A673 (cell line): ENCODE results near the gene PLCE1. TPM values are rescaled to one million over a fixed set of nuclear protein-coding genes. Genes with fewer than 3 reads are reported as not detected.

Experiments
- BruUV-seq: library from RNA; stranded (reverse); fragments of 400-500 nt; replicated peaks from 2 replicates; lab custom pipeline; 2021; lab: Mats Ljungman, UMichigan
- CTCF ChIA-PET: fragments of 300-600 bp; sonication (Branson Sonifier 250); formaldehyde crosslinking; loops from one replicate; lab custom pipeline; 2022; ENCODE audit warnings: antibody characterized with exemption; lab: Charles Lee
- POLR2A ChIA-PET: fragments of 300-600 bp; sonication (Branson Sonifier 250); formaldehyde crosslinking; loops from one replicate; lab custom pipeline; 2022; ENCODE audit warnings: antibody characterized with exemption; ENCODE audit not compliant: low non-redundant PET; lab: Charles Lee
- DNase-seq: peaks from one replicate; pipeline ENCODE4 v3.0.0-alpha.2; 2015; ENCODE audit warnings: low spot score
- H3K27ac ChIP-seq: fragments of 200-600 bp; sonication (generic); 2 replicates; pipeline ENCODE4 v1.5.1; 2016; ENCODE audit warnings: mixed run types, low read depth, mild to moderate bottlenecking, mixed read lengths, antibody characterized with exemption, low read length; ENCODE audit not compliant: poor library complexity, severe bottlenecking
- H3K27me3 ChIP-seq: fragments of 200-600 bp; sonication (generic); replicated peaks from 2 replicates; pipeline ENCODE4 v1.6.1; 2017; ENCODE audit warnings: mixed run types, low read depth, mild to moderate bottlenecking, mixed read lengths, antibody characterized with exemption, low read length; ENCODE audit not compliant: insufficient read depth, poor library complexity
- H3K36me3 ChIP-seq: fragments of 200-600 bp; sonication (generic); 2 replicates; pipeline ENCODE4 v1.6.1; 2016; ENCODE audit warnings: mixed run types, mild to moderate bottlenecking, mixed read lengths, antibody characterized with exemption, low read length; ENCODE audit not compliant: insufficient read depth, poor library complexity, severe bottlenecking
- H3K4me1 ChIP-seq: fragments of 200-600 bp; sonication (generic); 2 replicates; pipeline ENCODE4 v1.6.1; 2017; ENCODE audit warnings: mixed run types, mild to moderate bottlenecking, mixed read lengths, antibody characterized with exemption, low read length; ENCODE audit not compliant: insufficient read depth, poor library complexity, severe bottlenecking
- H3K4me3 ChIP-seq: fragments of 200-600 bp; sonication (generic); 2 replicates; pipeline ENCODE4 v1.5.1; 2016; ENCODE audit warnings: low read depth, mixed run types, mild to moderate bottlenecking, mixed read lengths, low read length; ENCODE audit not compliant: poor library complexity, severe bottlenecking
- H3K9me3 ChIP-seq: fragments of 200-600 bp; sonication (generic); 2 replicates; pipeline ENCODE4 v1.6.1; 2016; ENCODE audit warnings: mixed run types, low read depth, mild to moderate bottlenecking, mixed read lengths, antibody characterized with exemption, low read length; ENCODE audit not compliant: poor library complexity, severe bottlenecking
- CTCF ChIP-seq: fragments of 300-800, 200-600 bp; sonication (generic); conservative IDR thresholded peaks from 2 replicates; pipeline ENCODE4 v1.5.1; 2017; ENCODE audit warnings: low read depth, mild to moderate bottlenecking, antibody characterized with exemption, low read length, moderate library complexity, mixed read lengths
- EZH2 ChIP-seq: fragments of 200-600 bp; sonication (generic); IDR thresholded peaks from 2 replicates; pipeline ENCODE4 v1.6.1; 2017; ENCODE audit warnings: borderline replicate concordance, low read depth, mild to moderate bottlenecking, mixed read lengths, antibody characterized with exemption, low read length; ENCODE audit not compliant: poor library complexity, severe bottlenecking
- intact Hi-C: fragments of 100-400 bp; cut with micrococcal nuclease; formaldehyde crosslinking; loops from one replicate; pipeline ENCODE4 v1.10.0; 2022; ENCODE audit not compliant: unreplicated experiment
- total RNA-seq: library from RNA; stranded (reverse); gene quantifications from 2 replicates; pipeline ENCODE4 v1.2.3, GENCODE V29; 2021

PLCE1 gene
- total RNA-seq, 1 experiment from 2014 or later = 0.26 TPM

- Histone ChIP-seq H3K4me1 (no peaks in the 10 kb centered on the region), H3K9me3 (no peaks in the 10 kb centered on the region), H3K4me3 (no peak overlapping the region), H3K27ac (no peak overlapping the region), H3K27me3 (no peaks in the 10 kb centered on the region), H3K36me3 (no peaks in the 10 kb centered on the region)
- intact Hi-C loops = no loop called here
- ChIA-PET CTCF (no interaction called here), POLR2A (no interaction called here)
- TF ChIP-seq CTCF (no peak), EZH2 (no peak)
- BruUV-seq = no TSS peak
- DNase-seq = no peak
Observed at GRCh38 chr10:93947524-93947923, 46.2 kb upstream of the PLCE1 start.

GRCh38 chr10:93951905-93952304, 41.8 kb upstream of the PLCE1 start:
- no peaks in the 10 kb centered on the region for H3K4me1 ChIP-seq
- no peak overlapping the region for H3K4me3 ChIP-seq
- H3K36me3 ChIP-seq = no peaks in the 10 kb centered on the region
- H3K27ac ChIP-seq = no peak overlapping the region
- DNase-seq = no peak
- intact Hi-C loops = no loop called here
- ChIA-PET CTCF (no interaction called here), POLR2A (no interaction called here)
- no peak for TF ChIP-seq CTCF
- no peak for TF ChIP-seq EZH2
- H3K9me3 ChIP-seq = no peaks in the 10 kb centered on the region
- BruUV-seq = no TSS peak
- no peaks in the 10 kb centered on the region for H3K27me3 ChIP-seq

GRCh38 chr10:93954299-93954698, 39.4 kb upstream of the PLCE1 start:
- CTCF ChIA-PET = no interaction called here
- no peak overlapping the region for H3K4me3 ChIP-seq
- TF ChIP-seq CTCF (no peak), EZH2 (no peak)
- H3K27ac ChIP-seq = no peak overlapping the region
- no peaks in the 10 kb centered on the region for H3K4me1 ChIP-seq
- intact Hi-C loops = no loop called here
- H3K27me3 ChIP-seq = no peaks in the 10 kb centered on the region
- POLR2A ChIA-PET = no interaction called here
- DNase-seq = no peak
- H3K9me3 ChIP-seq = no peaks in the 10 kb centered on the region
- BruUV-seq = no TSS peak
- H3K36me3 ChIP-seq = no peaks in the 10 kb centered on the region
